DOHH2 (cell line): ENCODE measurements around the gene SLC36A2.

ENCODE experiments used
- EZH2phosphoT487 ChIP-seq: fragments of 200-600 bp; sonication (generic); IDR thresholded peaks from 2 replicates; pipeline ENCODE4 v1.6.1; 2017; ENCODE audit warnings: borderline replicate concordance, mild to moderate bottlenecking, antibody characterized with exemption, low read length, moderate library complexity, mixed read lengths
- TF ChIP-seq, protein P1 (sequence below): fragments of 200-600 bp; sonication (generic); IDR thresholded peaks from one replicate; pipeline ENCODE4 v1.5.1; 2014; ENCODE audit warnings: antibody characterized with exemption, mild to moderate bottlenecking, low read depth, low read length; ENCODE audit not compliant: poor library complexity, severe bottlenecking

DNA sequence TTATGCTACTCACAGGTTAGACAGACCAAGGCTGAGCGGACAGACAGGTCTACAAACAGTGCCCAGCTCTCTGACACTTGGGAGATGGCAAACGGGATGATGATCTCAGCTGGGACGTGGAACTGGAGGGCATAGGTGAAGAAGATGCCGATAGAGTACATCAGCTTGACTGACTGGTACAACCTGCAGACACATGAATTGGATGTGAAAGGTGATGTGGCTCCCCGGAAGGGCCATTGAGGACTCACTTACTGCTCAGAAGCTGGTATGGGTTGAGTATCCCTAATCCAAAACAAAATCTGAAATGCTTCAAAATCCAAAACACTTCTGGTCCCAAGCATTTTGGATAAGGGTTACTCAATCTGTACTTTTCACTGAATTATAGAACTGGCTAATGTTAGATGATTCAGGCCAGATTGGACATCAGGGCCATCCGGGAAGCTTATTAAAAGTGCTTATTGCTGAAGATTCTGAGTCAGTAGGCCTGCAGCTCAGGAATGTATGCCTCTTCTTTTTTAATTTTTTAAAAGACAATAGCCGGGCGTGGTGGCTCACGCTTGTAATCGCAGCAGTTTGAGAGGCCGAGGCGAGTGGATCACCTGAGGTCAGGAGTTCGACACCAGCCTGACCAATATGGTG is 66.2 kb downstream of the SLC36A2 start:
- TF ChIP-seq, protein P1, sequence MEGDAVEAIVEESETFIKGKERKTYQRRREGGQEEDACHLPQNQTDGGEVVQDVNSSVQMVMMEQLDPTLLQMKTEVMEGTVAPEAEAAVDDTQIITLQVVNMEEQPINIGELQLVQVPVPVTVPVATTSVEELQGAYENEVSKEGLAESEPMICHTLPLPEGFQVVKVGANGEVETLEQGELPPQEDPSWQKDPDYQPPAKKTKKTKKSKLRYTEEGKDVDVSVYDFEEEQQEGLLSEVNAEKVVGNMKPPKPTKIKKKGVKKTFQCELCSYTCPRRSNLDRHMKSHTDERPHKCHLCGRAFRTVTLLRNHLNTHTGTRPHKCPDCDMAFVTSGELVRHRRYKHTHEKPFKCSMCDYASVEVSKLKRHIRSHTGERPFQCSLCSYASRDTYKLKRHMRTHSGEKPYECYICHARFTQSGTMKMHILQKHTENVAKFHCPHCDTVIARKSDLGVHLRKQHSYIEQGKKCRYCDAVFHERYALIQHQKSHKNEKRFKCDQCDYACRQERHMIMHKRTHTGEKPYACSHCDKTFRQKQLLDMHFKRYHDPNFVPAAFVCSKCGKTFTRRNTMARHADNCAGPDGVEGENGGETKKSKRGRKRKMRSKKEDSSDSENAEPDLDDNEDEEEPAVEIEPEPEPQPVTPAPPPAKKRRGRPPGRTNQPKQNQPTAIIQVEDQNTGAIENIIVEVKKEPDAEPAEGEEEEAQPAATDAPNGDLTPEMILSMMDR, result no peak
- no peak for TF ChIP-seq EZH2phosphoT487
